HG02763 (cell line): ENCODE results near the gene IGFBP4.

ENCODE experiments used
- ATAC-seq: cut with Tn5 transposase; IDR thresholded peaks from one replicate; pipeline ENCODE4 v1.9.1; 2021; ENCODE audit warnings: mild to moderate bottlenecking, moderate library complexity; ENCODE audit not compliant: unreplicated experiment

The IGFBP4 gene

DNA sequence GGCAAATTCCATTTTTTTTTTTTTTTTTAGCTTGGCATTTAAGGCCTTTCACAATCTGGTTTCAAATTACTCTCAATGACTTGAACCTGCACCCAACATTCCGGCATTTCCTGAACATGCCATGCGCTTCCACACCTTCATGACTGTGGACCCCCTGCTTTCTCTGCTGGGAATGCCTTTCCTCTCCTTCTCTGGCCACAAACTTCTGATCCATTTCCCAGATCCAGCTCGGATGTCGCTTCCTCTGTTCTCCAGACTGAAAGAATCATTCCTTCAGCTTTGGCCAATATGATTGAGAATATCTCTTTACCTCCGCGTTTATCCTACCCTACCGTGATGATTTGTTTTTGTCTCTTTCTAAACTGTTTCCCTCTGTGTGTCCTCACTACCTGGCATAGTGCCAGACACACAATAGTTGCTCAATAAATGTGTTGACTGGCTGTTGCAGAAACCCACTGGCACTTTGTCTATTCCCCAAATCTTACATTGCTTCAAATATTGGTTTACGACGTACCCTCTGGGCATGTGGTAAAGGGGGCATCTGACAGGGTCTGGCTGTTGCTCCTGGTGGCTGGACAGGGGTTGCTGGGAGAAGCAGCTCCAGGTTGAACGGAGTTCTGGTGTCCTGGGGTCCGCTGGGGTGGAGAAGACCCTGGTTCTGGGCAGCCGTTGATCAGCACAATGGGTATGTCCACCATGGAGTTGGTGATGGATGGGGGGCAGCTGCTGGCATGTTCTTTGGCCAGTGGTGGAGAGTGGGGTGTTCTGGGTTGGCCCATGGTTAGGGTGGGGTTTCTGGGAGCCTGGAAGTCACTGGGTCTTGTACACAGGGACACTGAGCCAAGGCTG is 43.5 kb downstream of the IGFBP4 start:
- no peak for ATAC-seq

DNA sequence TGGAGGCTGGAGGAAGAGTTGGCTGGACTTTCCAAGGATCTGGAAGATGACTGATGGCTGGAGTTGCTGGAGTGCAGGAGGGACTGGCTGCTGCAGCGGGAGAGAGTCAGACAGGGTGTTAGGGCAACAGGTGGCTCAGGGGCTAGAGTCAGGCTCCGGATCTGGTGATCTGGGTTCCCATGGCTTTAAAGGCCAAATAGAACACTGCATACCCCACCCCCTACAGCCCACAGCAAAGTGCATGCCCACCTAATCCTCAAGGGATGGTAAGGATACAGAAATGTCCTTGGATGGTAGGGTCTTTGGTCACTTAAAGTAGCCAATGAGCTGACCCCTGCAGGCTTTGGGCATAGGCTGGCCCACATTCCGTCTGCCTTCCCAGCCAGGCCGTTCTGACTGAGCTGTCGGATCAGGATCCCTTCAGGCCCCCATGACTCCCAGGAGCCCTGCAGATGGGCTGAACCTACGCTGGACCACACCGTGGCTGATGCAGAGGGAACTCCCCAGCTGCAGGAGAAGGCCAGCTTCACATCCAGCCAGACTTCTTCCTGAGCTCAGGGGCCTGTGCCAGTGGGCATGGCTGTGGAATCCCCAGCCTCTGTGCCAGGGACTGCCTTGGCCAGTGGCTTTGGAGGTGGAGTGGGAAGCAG is 44.2 kb downstream of the IGFBP4 start:
- no peak for ATAC-seq

DNA sequence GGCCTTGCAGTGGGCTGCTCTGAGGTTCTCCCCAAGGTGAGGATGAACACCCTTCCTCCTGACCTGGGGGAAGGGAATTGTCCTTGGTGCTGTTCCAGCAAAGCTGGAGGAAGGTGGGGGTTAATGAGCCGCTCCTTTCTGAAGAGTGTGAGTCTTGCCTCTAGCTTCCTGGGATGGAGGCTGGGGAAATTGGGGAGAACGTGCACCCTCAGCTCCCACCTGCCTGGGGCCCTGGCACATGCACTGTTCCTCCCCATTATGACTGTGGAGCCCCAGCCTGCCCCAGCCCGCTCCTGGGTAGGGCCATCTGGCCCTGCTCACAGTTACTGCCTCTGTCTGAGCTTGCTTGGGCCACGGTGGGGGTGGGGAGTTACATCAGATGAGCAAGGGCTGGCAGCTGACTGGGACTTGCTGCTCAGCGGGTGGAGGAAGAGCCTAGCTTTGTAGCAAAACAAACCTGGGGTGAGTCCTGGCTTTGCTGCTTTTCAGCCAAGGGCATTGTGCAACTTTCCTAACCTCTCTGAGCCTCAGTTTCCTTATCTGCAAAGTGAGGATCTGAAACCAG is 47.1 kb downstream of the IGFBP4 start:
- ATAC-seq = no peak

DNA sequence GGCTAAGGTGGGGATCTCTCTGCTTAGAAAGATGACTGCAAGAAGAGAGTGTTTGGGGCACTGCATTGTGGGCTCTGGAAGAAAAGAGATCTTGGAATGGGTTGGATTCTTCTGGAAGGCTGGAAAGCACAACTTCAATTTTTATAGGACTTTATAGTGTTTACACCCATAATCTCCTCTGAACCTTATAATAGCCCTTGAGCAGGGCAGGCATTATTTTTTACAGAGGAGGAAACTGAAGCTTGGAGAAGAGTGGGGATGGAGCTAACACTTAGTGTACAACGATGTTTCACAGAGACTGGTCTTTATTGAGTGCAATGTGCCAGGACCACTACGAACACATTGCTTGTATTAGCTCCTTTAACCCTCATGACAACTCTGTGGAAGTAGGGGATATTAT is 47.7 kb downstream of the IGFBP4 start:
- ATAC-seq = no peak

DNA sequence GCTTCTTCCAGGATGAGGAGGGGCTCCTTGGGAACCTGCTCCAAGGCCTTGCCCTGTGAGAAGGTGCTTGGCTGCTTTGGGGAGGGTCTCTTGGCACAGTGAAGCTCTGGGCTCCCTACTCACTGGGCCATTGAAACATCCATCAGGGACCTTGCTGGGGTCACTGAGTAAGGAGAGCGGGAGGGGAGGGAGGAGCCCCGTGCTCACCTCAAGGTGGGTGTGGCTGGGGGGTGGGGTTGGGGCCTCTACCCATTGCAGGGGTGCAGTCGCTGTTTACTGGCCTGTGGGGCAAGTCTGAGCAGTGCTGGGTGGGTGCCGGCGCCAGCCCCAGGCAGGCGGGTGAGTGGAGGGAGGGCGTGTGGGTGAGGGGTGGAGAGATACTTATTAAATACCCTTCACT is 48.2 kb downstream of the IGFBP4 start:
- ATAC-seq = no peak

DNA sequence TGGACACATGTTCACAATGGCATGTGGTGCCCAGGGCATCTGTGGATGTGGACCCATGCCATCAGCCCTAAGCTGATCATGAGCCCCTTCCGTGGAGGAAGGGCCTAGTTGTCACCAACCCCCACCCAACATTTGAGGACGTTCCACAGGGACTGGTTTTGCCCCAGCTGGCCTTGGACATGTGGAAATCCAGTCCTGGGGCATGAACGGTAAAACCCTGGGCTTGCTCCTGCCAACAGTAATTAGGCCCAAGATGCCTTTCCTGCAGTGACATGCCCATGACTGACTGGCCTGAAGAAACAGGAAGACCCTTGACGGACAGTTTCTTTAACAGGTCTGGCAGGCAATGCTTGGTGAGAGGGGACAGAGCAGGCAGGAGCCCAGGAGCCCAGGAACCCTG is 50.4 kb downstream of the IGFBP4 start:
- no peak for ATAC-seq

DNA sequence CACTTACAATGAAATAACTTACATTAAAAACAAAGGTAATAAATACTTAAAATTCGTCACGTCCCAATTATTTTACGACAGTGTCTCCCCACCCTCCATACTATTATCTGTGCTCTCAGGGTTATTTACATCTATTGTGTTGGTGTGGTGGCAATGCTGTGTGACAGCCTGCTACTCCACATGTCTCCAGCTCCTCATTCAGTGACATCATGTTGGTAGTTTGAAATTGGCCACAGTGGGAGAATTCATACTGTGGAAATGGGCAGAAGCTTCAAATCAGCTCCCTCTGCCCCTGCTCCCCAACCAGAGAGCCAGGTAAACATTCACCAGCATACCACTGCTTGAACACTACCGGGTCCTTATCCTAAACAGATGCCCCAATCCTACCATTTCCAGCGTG is 51.9 kb downstream of the IGFBP4 start:
- no peak for ATAC-seq

DNA sequence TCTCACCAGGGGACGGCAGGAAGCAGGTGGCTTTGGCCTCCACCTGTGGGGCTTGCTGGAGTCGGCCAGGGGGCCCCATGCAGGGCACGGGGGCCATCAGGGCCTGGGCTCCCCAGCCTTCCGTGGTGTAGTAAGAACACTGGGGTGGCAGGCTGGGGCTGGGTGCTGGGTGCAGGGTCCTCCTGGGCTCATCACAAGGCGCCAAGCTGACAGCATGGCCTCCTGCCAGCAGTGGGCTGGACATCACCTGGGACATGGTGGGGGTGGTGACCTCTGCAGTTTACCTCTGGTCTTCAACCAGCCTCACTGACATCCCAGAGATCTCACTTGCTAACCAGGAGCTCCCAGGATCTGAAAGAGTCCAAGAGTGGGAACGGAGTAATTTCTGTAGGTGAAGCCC is 52.9 kb downstream of the IGFBP4 start:
- ATAC-seq = no peak

DNA sequence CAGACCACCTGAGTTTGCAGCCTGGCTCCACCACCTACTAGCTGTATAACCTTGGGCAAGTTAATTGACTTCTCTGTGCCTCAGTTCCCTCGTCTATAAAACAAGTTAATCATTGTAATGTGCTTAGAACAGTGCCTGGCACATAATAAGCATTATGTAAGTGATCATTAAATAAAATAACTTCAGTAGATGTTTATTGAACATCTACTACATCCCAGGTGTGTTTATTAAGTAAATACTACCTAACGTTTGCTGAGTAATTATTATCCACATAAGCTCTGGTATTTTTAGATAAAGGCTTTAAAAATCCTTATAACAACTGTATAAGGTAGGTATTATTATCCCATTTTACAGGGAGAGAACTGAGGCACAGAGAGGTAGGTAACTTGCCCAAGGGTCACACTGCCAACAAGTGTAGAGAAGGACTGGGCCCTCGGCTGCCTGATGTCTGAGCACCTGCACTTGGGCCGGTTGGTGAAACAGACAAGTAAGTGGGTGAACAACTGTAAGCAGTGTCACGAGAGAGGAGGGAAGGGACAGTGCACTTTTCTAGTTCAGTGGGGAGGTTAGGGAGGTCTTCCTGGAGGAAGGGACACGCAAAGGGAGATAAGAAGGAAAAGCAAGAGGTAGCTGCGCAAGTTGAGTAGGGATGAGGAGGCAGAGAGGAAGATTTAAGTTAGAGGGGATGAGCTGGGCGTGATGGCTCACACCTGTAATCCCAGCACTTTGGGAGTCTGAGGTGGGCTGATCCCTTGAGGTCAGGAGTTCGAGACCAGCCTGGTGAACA is 53.6 kb downstream of the IGFBP4 start:
- no peak for ATAC-seq

DNA sequence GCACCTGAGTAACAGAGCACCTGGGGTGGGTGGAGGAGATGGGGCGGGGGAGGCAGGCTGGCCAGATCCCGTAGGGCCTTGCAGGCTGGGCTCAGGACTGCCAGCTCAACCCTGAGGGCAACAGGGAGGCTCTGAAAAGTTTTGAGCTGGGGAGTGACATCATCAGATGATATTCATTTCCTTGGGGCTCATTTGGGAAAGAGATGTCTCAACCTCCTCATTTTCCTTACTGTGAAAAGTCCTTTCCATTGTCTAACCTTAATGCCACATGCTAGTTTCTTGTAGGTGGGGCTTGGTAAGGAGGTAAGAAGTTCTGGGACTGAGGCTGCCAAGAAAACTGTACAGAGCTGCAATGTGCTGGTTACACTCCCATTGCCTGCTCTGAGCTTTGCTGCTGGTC is 54.4 kb downstream of the IGFBP4 start:
- no peak for ATAC-seq

DNA sequence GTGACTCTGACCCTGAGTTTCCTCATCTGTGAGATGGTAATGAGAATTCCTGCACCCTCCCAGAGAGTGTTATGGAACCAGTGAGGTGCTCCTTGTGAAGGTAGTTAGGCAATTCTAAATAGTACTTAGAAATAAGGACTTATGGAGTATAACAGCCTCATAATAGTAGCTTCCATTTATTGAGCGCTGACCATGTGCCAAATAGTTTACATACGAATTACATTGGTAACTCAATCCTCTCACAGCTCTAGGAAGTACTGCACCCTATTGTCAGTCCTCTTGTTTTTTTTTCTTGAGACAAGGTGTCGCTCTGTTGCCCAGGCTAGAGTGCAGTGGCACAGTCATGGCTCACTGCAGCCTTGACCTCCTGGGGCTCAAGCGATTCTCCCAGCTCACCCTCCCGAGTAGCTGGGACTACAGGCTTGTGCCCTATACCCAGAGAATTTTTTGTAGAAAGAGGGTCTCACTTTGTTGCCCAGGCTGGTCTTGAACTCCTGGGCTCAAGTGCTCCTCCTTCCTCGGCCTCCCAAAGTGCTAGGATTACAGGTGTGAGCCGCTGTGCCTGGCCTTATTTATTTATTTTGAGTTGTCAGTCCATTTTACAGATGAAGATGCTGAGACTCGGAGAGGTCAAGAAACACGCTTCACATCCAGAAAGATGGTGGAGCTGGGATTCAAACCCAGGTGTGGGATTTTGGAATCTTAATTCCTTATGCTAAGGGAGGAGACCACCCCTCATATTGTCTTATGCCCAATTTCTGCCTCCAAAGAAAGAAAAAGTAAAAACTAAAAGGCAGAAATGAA is 55.2 kb downstream of the IGFBP4 start:
- no peak for ATAC-seq

DNA sequence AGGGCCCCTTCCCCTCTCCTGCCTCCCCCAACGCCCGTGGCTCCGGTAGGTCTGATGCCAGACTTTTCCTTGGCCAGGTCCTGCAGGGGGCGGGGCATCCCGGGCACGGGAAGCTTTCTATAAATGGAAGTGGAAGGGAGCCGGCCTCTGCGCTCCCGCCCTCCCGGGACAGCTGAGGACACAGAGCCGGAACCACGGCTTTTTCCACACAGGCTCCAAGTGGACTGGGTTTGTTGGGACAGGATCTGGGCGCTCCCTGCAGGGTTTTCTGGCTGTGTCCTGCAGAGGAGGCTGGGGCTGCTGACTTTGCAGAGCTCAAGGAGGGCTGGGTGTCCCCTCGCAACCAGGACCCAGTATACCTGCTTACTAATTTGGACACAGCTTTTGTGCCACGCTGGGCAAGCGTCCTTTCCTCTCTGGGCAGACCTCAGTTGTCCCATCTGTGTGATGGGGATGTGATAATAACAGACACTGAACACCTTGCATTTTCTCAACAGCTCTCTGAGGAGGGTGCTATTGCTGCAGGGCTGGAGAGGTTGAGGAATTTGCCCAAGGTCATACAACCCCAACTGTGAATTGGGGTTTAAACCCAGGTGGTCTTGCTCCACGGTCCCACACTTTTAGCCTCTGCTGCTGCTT is 56.4 kb downstream of the IGFBP4 start:
- no peak for ATAC-seq

DNA sequence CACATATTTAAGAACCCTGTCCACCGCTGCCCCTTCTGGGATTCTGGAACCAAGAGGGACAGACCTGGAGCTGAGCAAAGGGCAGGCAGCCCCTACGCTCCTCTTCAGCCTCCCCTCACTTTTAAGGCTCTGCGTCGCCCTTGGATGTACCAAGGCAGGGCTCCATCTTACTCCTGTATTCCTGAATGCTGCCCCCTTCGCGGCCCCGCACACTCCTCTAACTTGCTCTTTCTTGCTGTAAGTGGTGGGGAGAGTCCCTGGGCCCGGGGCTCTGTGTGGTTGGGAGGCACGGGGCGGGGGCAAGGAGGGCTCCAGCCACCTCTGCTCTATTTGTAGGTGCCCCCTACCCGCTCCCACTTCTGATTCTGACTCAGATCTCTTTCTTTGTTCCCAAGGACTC is 56.9 kb downstream of the IGFBP4 start:
- ATAC-seq = no peak

DNA sequence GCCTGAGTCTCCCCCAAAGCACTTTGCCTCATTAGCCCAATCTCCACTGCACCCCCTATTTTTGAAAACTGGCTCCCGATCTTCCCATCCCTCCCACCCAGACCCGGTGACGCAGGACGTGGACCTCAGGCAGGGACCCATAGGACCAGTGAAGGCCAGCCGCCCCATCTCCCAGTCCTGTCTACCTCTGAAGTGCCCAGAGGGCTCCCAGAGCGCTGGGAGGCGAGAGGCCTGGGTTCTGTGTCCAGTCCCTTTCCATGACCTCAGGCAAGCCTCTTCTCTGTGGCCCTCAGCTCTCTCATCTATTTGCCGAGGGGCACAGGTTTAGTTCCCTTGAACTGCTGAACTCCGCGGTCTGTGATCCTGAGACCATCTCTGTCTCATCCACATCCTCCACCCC is 57.5 kb downstream of the IGFBP4 start:
- no peak for ATAC-seq

DNA sequence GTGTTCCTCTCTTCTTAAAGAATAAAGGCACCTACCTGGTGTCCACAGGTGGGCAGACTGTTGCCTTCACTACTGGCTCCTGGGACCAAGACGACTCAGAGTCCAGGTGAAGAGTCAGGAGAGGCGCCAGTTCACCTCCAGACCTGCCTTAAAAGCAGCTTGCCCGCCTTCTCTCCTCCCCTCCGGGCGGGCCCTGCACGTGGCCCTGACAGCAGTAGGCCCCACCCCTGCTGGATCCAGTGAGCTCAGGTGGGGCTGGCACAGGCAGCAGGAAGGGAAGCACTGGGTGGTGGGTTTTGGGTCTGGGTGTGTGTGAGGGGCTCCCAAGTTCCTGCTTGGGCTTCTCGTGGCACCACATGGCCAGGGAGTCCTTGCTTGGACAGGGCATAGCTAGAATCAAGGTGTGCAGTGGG is 58.3 kb downstream of the IGFBP4 start, which contains the start of gene TNS4:
Gene TNS4, minus strand, starts transcription at position 125 of the 413 bp plus-strand sequence. CDS start 5,198 bp downstream, outside the sequence.
- no peak for ATAC-seq

DNA sequence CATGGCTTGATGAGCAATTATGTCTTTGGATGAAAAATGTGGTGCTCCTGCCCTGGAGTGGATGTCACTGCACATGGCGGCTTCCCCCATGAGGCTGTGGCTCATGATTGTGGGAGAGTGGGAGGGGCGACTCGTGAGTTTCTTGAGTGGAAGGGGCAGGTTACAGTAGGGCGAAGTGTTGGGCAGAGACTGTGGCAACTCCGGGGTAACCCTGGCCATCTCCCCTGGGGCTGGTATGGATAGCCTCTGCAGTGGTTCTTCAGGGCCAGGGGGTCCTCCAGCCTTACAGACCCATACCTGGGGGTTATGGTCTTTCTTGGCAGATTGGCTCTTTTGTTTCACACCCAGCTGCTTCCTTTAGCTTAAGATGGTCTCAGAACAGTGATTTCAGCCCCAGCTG is 59.5 kb downstream of the IGFBP4 start:
- ATAC-seq = no peak

DNA sequence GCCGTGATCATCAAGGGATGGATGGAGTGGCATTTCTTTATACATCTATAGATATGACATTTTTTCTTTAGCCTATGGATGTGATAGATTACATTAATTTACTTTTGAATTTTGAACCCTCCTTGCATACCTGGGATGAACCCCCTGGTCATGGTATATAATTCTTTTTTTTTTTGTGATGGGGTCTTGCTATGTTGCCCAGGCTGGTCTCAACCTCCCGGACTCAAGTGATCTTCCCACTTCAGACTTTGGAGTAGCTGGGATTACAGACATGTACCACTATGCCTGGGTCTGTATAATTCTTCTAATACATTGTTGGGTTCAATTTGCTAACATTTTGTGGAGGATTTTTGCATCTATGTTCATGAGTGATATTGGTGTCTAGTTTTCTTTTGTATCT is 59.9 kb downstream of the IGFBP4 start:
- no peak for ATAC-seq

DNA sequence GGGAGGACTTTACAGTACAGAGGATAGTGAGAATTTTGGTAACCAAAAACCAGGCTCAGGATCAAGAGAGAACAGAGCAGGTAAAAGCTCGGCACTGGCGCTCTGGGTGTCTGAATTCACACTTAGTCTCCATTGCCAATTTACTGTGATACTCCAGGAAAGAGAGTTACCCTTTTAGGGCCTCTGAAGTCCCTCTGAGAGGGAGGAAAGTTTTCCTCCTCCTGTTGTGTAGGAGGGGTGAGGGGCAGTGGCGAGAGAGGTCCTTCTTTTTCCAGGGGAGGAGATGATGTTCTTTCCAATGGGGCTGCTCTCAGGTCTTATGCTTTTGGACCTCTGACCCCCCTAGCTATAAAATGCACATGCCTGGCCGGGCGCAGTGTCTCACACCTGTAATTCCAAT is 63.5 kb downstream of the IGFBP4 start:
- ATAC-seq = no peak
